GM19455 (cell line): ENCODE data around the gene ESRRG.
"Not testable (repeated sequence)": the region's sequence is repeated elsewhere in the genome, so short reads cannot be mapped to it uniquely, and the experiment has no call there.

Source experiments
- ATAC-seq: cut with Tn5 transposase; IDR thresholded peaks from one replicate; pipeline ENCODE4 v1.9.1; 2021; ENCODE audit not compliant: unreplicated experiment

Gene ESRRG

DNA sequence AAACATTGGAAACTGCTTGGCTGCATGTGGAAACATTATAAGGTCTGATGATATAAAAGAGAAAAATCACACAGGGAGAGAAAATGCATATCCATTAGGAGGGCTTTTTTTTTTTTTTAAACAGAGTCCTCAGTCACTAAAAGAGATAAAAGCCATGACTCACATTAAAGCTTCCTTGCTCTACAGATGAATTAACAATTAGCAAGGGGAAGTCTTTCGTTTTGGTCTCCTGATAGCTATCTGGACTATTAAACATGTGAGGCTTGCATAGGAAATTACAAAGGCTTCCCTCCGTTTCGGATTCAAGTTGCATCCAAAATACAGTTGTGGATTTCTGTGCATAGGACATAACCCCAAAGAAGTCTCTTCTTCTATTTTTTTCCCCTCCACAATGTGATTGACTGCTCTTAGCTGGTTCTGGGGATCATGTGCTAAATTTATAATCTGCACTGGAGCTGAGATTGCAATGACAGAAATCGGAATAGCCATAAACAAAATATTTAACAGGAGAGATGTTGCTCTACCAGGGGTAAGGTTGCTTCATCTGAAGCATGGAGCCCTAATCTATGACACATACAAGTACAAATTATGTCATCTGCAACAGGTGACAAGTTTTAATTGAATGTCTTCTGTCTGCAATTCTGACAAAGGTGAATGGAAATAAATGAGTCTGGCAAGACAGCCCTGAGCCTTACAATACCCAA is 146.8 kb downstream of the ESRRG start:
- no peak for ATAC-seq

DNA sequence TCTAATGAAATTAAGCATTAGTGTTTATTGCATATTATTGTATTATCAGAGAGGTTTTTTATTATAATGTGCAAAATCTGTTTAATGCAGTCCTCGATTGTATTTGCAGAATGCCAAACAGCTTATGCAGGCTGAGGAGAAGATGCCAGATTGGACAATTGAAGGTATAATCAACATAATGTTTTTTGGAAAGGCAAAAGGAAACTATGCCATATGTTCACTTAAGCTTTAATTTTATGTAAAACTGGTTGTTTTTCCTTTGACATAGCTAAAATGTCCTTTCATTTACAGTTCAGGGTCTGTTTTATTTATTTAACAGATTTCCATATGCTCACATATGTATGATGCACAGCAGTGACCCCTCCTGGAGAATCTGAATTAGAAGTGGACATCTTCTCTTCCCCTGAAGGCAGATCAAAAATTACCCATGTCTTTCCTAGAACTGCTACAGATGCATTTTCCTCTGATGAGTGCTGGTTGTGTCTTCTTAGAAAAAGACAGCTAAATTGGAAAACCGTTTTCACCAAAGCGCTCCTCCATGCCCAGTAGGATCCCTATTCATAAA is 156.5 kb downstream of the ESRRG start:
- no peak for ATAC-seq

DNA sequence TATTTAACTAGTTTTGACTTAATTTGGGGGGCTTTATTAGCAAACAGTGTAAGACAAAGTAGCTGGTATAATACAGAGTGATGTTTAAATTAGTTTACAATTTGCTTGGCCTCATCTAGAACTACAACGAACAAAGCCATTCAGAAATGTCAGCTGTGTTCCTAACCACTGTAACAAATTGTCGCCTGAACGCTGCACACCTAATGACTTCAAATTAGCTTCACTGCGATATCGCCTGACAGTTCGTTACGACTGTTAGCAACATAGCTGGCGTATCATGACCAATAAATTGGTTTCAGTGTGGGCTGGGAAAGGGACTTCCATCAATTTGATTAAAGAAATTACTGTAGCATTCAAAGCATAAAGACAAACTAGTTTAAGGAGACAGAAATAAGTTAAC is 160.1 kb downstream of the ESRRG start:
- no peak for ATAC-seq

DNA sequence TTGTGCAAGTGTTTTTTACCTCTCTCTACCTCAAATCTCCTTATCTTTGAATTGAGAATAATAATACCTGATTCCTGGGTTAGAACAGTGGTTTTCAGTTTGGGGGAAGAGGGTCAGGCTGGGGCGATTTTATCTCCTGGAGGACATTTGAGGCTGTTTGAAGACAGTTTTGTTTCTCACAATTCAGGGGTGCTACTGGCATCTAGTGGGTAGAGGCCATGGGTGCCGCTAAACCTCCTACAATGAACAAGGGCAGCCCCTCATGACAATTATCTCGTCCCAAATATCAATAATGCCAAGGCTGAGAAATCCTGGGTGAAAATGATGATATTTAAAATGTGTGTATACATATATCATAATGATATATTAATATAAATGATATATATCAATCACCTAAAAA is 160.8 kb downstream of the ESRRG start:
- no peak for ATAC-seq

DNA sequence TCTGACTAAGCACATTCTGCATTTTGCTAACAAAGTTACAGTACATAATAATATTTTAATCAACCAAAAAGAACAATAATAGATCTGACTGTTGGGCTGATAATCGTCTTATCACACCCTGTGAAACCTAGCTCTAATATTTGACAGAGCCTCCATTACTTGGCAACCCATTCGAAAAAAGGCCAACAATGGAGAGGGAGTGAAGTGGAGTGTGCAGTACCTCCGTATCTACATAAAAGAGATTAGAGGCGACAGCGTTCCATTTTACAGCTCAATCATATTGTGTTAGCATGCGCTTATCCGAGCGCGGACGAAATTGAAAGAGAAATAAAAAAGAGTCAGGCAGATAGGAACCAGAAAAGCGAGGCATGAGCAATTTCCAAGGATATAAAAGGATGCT is 162.7 kb downstream of the ESRRG start:
- no peak for ATAC-seq

DNA sequence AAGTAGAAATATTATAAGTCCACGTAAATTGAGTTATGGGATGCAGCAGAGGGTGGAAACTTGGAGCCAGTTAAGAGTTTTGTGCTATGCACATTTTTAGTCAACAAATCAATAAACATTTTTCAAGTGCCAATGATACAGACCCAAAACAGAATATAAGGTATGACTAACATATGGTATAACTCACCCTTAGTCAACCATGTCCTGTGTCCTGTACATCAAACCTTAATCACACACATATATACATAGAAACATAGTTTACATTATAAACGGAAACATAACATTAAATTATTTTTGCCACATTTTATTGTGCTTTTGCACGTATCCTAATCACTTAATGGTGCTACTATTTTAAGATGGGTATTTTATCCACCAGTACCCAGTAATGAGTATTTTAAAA is 163.9 kb downstream of the ESRRG start:
- ATAC-seq = no peak

DNA sequence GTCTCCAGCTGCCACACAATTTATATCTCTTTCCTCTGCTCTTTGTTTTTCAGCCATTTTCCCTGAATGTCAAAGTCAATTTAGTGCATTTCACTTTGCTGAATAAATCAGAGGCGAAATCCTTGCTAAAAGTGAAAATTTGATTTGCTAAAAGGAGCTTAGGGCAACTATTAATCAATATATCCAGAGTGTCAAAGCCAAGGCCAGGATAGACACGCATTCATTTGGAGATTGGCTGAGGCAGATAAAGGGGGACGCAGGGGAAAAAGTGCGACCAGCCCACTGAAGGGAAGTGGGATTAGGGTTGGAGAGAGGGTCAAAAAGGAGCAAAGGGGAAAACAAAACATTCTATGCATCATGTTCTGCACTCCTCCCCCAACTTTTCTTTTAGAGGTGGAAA is 167.6 kb downstream of the ESRRG start:
- ATAC-seq = no peak

DNA sequence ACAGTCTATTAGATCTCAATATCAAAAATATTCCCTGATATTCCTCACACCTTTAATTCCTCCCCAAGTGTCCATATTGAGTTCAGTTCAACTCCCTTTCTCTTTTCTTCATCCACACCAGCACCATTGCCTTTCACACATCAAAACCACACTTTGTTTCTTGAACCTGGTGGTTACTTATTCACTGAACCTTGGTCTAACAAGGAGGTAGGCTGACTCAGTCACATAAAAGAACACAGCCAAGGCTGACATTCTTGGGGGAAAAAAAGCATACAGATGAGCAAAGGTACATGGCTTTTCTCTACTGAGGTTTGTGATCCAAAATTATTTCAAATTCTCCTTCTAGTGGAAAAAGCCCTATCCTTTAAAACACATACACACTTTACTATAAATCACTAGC is 168.3 kb downstream of the ESRRG start:
- no peak for ATAC-seq

DNA sequence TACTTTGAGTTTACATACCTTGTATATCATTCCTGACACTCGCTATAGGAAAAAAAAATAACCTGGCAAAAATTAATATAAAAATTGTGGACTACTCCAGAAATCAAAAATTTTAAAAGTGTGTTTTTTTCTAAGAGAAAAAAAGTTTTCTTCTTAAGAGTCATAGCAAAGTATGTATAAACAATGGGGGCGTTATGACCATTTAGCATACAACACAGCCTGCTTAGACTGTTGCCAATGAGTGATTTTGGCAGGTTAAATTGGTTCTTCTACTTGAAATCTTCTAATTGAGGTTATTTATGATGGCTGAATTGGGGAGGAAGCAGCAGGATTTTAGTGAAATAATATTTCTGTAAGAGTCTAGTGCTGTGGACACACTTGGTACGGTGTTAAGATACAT is 169.5 kb downstream of the ESRRG start:
- ATAC-seq = no peak

DNA sequence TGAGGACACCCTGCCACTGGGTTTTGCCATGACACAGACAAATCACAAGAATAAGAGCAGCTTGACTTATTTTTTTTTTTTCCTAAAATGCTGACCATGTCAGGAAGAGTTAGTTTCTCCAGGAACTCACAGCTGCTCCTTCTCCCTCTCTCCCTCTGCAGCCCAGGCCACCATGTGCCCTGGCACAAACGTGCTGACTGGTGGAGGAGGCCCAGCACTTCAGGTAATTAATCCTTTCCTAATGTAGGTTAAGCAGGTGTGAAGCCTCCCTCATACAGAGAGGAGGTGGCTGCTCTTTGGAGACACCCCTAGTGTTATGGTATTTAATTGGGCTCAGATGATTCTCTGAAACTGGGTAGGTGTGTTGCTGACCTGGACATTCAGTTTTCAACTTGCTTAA is 170.2 kb downstream of the ESRRG start:
- no peak for ATAC-seq

DNA sequence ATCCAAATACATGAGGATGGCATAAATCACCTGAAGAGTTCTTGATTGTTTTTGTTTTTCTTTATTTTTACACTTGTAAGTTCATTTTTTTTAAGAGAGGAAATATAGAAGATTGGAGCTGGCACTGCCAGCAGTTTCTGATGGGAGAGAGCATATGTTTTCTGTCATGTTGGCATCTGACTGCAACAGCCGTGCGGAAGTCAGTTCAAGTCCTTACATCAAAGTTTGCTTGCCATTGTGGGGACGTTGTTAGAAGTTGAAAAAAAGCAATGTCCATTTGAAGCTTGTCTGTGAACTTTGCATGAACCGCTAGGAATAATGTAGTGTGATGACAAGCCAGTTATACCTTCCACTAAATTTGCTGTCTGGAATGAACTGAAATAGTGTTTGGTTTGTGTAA is 173.4 kb downstream of the ESRRG start:
- no peak for ATAC-seq

DNA sequence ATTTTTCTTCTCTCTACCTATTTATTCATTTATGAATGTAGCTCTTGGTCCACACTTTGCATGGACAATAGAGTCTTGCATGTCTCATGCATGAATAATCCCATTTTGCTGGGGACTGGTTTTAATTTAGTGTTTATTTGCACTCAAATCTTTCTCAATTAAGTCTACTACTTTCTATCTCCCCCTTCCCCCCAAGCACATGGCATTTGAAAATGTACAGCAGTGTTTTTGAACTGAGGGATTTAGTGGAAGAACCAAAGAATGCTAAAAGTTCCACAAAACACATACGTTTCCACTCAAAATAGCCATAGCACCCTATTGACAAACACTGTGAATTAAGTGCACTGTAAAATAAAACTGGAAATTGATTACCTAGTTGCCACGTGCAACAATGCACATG is 180.5 kb downstream of the ESRRG start:
- no peak for ATAC-seq

DNA sequence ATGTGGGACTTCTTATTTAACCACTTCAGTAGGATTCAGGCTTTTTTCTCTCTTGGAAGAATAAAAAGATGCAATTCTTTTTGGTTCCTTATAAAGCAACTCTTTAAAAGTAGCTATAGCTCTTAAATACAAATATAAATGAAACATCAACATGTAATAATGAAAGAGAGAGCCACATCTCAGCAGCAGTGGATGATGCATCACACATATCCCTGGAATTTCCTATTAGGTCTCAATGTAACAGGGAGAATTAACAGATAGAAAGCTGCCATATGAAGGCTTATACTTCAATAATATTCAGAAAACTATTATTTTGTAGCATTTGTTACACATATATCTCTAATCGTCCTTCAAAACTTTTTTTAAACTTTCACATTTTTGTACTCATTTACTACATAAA is 181.0 kb downstream of the ESRRG start:
- ATAC-seq = no peak

DNA sequence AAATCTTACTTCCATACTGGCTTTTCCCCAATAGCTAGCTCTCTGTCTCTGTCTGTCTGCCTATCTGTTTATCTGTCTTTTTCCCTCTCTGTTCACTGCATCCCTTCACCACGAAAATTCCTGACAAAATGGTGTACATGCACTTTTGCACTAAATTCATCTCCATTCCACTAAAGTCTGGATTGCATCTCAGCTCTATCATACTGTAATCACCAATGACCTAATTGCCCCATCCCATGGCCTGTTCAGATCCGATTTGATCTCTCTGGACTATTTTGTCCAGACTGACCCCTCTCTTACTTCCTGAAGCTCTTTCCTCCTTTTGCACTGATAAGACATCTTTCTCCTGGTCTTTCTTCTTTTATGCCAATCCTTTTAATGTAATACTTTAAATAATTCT is 187.5 kb downstream of the ESRRG start:
- no peak for ATAC-seq

DNA sequence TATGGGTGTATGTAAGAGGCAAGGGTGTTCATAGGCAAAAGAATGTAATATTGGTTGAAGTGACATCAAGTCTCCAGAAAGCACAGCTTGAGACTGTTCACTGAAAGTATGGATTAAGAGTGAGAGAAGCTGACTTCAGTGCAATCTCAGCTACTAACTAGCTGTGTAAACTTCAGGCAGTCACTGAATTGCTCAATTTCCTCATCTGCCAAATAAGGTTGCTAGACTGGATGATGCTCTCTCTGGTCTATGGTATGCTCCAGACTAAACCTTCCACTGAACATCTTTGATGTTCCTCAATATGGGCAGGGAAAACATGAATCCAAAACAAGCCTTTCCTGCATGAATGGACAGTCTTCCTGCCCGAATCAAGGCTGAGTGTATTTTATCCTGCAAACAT is 188.2 kb downstream of the ESRRG start:
- ATAC-seq = no peak

DNA sequence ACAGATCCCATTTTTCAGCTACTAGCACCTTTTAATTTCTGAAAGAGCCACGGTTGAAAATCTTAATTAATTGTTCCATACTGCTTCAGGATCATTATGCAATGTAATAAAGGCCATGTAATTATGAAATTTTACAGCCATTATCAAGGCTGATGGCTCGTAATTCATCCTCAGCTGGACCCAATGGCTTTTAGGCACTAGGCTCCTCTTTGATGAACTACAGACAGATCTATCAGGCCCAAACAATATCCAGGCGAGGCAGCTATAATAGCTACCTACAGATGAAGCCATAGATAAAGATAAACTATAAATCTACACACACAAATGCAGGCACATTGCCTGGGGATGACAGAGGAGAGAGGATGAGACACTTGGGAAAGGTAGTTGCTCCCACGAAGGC is 189.5 kb downstream of the ESRRG start:
- ATAC-seq = no peak

DNA sequence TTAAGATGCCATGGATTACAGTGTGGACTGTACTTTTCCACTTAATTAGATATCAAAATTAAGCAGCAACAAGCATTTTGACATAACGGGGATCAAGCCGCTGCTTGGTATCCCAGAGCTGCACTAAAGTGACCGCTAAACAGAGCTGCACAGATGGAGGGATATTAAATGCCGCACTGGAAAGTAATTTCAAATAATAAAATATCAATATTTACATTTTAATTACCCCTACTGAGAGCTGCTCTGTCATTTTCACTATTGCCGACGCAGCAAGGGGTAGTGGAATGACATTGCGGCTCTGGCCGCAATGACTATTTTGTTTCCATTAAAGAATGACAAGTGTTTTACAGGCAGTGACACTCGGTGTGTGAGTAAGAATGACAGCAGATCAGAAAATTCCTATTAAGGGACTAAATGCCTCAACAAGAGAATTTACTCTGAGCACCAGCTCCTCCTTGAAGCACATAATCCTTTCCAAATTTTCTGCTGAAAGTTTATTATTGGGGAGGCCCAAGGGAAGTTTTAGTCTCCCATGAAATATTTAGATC is 190.9 kb downstream of the ESRRG start:
- ATAC-seq = no peak

DNA sequence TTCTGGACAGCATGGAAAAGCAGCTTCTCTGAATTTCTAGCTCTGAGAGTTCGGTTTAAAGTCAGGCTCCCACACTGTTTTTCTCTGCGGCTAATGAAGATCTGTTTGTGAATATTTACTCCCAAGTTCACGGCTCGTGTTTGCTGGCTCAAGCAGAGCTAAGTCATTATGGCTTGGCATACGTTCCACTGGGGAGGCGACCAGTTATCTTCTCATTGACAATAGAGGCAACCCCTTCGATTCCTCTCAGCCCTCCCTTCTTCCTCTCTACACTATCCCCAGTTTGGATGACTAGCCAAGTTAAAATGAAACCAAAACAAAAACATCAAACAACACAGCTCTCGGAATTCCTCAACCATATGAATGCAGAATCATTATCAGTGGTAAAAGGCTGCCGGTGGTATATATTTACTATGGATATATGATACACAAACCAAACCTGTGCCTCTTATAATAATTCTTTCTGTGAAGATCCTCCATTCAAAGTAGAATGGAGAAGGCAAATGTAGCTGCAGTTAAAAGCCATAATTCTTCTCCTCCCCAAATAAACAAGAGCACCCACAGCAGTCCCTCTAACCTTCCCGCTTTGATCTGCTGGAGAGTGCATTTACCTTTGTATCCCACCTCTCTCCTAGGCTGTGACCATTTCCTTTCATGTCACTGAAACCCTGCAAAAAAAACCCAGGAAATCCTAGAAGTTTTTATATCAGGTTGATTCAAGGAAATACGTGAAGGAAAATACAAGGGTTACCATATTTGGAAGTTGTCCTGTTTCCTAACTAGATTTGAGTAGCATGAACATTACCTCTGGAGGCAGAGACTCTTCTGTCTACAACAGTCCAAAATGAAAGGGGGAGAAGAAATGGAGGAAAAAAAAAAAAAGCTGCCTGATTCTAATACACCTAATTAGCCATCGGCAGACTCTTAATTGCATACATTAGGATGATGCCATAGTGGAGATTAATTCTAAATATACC is 191.7 kb downstream of the ESRRG start:
- ATAC-seq = peak; percentile 62

DNA sequence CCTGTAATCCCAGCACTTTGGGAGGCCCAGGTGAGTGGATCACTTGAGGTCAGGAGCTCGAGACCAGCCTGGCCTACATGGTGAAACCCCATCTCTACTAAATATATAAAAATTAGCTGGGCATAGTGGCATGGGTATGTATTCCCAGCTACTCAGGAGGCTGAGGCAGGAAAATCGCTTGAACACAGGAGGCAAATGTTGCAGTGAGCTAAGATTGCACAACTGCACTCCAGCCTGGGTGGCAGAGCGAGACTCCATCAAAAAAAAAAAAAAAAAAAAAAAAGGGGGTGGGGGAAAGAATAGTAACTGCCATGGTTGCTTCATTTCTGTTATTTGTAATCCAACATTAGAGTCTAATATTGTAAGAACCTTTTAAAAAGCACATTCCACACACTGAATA is 193.4 kb downstream of the ESRRG start:
- not testable (repeated sequence) for ATAC-seq

DNA sequence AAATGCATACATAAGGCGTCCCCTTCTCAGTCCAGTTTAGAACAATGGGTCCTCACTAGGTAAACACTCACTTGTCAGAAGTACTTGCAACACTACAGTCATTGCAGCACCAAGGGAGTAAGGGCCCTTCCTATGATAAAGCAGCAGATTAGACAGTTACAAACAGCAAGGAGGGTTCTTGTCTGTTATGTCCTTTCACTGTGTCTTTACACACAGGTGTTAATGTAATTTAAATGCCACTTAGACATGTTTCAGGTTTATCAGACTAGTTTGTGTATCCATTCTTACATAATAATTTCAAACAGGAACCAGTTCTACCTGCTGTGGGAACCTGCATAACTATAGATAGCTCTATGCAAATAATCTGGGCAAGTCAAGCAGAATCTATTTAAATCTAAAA is 194.4 kb downstream of the ESRRG start:
- peak; percentile 80 for ATAC-seq

DNA sequence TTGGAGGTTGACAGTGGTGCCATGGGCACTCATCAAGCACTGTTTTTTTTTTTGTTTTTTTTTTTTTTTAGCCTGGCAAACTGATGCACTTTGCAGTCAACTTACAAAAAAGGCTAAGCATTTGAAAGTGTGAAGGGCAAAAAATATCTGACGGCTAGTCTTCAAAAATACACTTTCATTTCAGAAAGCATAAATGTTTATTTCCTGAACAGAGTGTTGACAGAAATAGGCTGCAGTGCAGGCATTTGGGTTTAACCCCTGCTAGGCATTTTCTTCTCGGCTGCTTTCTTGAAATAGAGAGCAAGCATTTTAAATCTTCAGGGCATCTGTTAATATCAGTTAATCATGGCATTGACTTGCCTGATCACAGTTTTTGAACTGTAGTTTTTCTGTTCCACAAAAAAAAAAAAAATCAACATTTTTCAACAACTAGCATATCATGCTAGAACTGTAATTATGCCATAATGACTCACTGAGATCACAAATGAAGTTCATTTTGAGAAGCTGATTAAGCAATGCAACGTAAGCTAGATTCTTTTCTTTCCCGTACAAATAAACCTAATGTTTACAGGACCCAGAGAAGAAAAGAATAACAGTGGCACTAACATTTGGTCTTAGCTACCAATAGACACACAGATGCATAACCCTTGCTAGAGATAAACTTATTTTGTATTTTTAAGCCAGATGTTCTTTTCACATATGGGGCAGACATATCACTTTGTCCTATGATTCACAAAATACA is 199.6 kb downstream of the ESRRG start:
- no peak for ATAC-seq
